H7 (cell line): Measurements from ENCODE around the gene ANKS3. TPM values are rescaled to one million over a fixed set of nuclear protein-coding genes. Genes with fewer than 3 reads are reported as not detected.

Experiments used
- DNase-seq: peaks from one replicate; pipeline ENCODE4 v3.0.0; 2012
- H3K27me3 ChIP-seq: 2 replicates; pipeline ENCODE4 v1.6.0; 2011; ENCODE audit warnings: mild to moderate bottlenecking, low read length; ENCODE audit not compliant: control insufficient read depth, insufficient read depth
- H3K36me3 ChIP-seq: replicated peaks from 2 replicates; pipeline ENCODE4 v1.5.1; 2011; ENCODE audit warnings: low read length; ENCODE audit not compliant: control insufficient read depth, insufficient read depth
- H3K4me3 ChIP-seq: 2 replicates; pipeline ENCODE4 v1.5.1; 2011; ENCODE audit warnings: low read depth, mild to moderate bottlenecking, control low read depth, low read length, moderate library complexity; ENCODE audit not compliant: insufficient read depth
- total RNA-seq: library from RNA; depleted of rRNA; stranded (reverse); fragments of >200 nt; shearing (Covaris generic); gene quantifications from 2 replicates; pipeline ENCODE4 v1.2.3, GENCODE V29; 2014

Gene ANKS3
- total RNA-seq, 1 experiment from 2014 or later: 19.5 TPM

GRCh38 chr16:4691666-4692412 is 42.2 kb downstream of the ANKS3 start:
- Histone ChIP-seq H3K27me3 (no peaks in the 10 kb centered on the region), H3K36me3 (peaks cover 9% of the 10 kb centered on the region), H3K4me3 (no peak overlapping the region)
- DNase-seq: peak; percentile 77

GRCh38 chr16:4690946-4691665 is 43.0 kb downstream of the ANKS3 start:
- DNase-seq: no peak
- no peak overlapping the region for H3K4me3 ChIP-seq
- H3K27me3 ChIP-seq: no peaks in the 10 kb centered on the region

GRCh38 chr16:4689864-4690704 is 44.0 kb downstream of the ANKS3 start:
- DNase-seq: no peak
- Histone ChIP-seq H3K4me3 (no peak overlapping the region), H3K27me3 (no peaks in the 10 kb centered on the region), H3K36me3 (peaks cover 5% of the 10 kb centered on the region)

More at GRCh38 chr16:4690946-4691665, 43.0 kb downstream of the ANKS3 start:
- H3K36me3 ChIP-seq: peaks cover 7% of the 10 kb centered on the region

- DNase-seq: no peak
- no peaks in the 10 kb centered on the region for H3K27me3 ChIP-seq
- H3K4me3 ChIP-seq: no peak overlapping the region
- peaks cover 7% of the 10 kb centered on the region for H3K36me3 ChIP-seq
Measured at GRCh38 chr16:4689091-4689671, 44.9 kb downstream of the ANKS3 start.

- no peaks in the 10 kb centered on the region for H3K27me3 ChIP-seq
- H3K4me3 ChIP-seq: no peak overlapping the region
- H3K36me3 ChIP-seq: peaks cover 9% of the 10 kb centered on the region
- no peak for DNase-seq
Measured at GRCh38 chr16:4688674-4689045, 45.4 kb downstream of the ANKS3 start.

- H3K36me3 ChIP-seq: peaks cover 9% of the 10 kb centered on the region
- DNase-seq: no peak
- H3K27me3 ChIP-seq: no peaks in the 10 kb centered on the region
- H3K4me3 ChIP-seq: no peak overlapping the region
Measured at GRCh38 chr16:4687946-4688673, 46.0 kb downstream of the ANKS3 start.

- DNase-seq: no peak
- Histone ChIP-seq H3K36me3 (peaks cover 9% of the 10 kb centered on the region), H3K4me3 (no peak overlapping the region), H3K27me3 (no peaks in the 10 kb centered on the region)
Measured at GRCh38 chr16:4687416-4687815, 46.7 kb downstream of the ANKS3 start.

- Histone ChIP-seq H3K36me3 (peaks cover 9% of the 10 kb centered on the region), H3K27me3 (no peaks in the 10 kb centered on the region), H3K4me3 (no peak overlapping the region)
- no peak for DNase-seq
Measured at GRCh38 chr16:4686497-4687210, 47.4 kb downstream of the ANKS3 start.

GRCh38 chr16:4685776-4686496 is 48.1 kb downstream of the ANKS3 start:
- Histone ChIP-seq H3K4me3 (no peak overlapping the region), H3K27me3 (no peaks in the 10 kb centered on the region), H3K36me3 (peaks cover 9% of the 10 kb centered on the region)
- DNase-seq: no peak

- DNase-seq: no peak
- H3K27me3 ChIP-seq: no peaks in the 10 kb centered on the region
- H3K4me3 ChIP-seq: no peak overlapping the region
- peaks cover 7% of the 10 kb centered on the region for H3K36me3 ChIP-seq
Measured at GRCh38 chr16:4685292-4685691, 48.8 kb downstream of the ANKS3 start.

GRCh38 chr16:4684763-4685162 is 49.3 kb downstream of the ANKS3 start:
- DNase-seq: no peak
- Histone ChIP-seq H3K36me3 (peaks cover 7% of the 10 kb centered on the region), H3K27me3 (no peaks in the 10 kb centered on the region), H3K4me3 (no peak overlapping the region)

GRCh38 chr16:4684058-4684715 is 49.9 kb downstream of the ANKS3 start:
- Histone ChIP-seq H3K4me3 (no peak overlapping the region), H3K27me3 (no peaks in the 10 kb centered on the region), H3K36me3 (peaks cover 7% of the 10 kb centered on the region)
- DNase-seq: no peak
